Myometrial cell (primary cell): ENCODE results near the gene OR10S1. TPM values are rescaled to one million over a fixed set of nuclear protein-coding genes. Genes with fewer than 3 reads are reported as not detected.

ENCODE experiments used
- total RNA-seq: library from RNA; depleted of rRNA; stranded (reverse); fragments of >200 nt; gene quantifications from 2 replicates; pipeline ENCODE4 v1.2.3, GENCODE V29; 2015

The OR10S1 gene, protein sequence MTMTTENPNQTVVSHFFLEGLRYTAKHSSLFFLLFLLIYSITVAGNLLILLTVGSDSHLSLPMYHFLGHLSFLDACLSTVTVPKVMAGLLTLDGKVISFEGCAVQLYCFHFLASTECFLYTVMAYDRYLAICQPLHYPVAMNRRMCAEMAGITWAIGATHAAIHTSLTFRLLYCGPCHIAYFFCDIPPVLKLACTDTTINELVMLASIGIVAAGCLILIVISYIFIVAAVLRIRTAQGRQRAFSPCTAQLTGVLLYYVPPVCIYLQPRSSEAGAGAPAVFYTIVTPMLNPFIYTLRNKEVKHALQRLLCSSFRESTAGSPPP
- total RNA-seq = not detected in 2 replicates

DNA sequence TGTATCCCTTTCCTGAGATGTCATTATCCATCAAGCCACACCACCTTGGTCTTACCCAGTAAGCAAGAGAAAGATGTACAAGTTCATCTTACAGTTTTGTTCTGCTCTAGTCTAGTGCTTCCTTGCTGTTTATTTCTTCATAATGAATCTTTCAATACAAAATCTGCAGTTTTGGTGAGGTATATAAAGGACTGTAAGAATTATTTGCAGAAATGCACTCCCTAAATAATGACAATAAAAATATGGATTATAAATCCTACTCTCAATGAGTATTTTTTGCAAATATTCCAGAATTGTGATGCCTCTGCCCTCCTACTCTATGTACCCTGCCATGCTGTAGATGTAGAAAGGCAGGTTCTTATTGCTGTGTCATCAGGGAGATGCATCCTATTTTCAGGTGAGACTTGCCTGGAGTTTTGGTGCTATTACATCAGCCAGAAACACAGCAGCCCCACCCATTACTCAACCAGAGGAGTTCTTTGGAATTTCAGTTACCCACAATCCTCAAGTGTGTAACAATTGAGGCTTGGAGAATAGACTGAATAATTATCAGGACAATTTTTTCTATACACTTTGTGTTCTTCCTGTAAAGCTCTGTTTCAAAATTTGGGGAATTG lies at the start of gene OR10S1:
Gene OR10S1, minus strand, starts transcription at position 51 of the 617 bp plus-strand sequence. CDS start 117 bp downstream, outside the sequence.

DNA sequence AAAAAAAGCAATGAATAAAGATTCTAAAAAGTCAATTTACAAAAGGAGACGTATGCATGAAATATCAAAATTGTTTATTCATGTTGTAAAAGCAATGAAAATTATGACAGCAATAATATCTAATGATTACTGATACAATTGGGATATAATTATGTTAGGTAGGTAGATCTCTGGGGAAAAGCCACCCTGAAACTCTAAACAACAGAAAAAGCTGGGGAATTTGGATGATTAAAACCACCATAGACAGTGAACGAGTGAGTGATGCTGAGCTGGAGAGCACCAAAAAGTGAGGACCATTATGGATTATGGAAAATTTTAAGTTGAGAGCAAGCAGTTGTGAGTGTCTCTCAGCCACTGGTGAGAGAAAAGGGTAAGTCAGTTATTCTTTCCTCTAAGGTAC lies 48.9 kb upstream of the OR10S1 start, which contains the start of gene OR10G8:
Gene OR10G8, plus strand, starts transcription at position 301 of the 400 bp plus-strand sequence. CDS start 2,825 bp downstream, outside the sequence.

DNA sequence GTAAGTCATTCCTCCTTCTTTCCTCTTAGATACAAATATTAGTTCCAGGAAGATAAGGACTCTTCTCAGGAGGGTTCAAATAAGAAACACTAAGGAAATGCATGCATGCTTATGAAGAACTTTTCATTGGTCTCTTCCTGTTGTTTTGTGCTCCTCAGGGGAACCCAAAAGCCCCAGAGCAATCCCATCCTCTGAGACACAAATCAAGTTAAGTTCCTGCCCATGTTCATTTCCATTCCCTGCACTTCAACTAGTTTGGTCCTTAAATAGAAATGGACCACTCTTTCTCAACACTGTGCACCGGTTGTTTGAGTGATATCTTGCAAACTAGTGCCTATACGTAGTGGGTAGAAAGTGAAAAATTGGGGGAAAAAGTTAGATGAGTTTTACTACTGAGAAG lies 35.1 kb upstream of the OR10S1 start, which contains the start of gene OR10G4:
Gene OR10G4, plus strand, starts transcription at position 301 of the 400 bp plus-strand sequence. CDS start 2,578 bp downstream, outside the sequence.

DNA sequence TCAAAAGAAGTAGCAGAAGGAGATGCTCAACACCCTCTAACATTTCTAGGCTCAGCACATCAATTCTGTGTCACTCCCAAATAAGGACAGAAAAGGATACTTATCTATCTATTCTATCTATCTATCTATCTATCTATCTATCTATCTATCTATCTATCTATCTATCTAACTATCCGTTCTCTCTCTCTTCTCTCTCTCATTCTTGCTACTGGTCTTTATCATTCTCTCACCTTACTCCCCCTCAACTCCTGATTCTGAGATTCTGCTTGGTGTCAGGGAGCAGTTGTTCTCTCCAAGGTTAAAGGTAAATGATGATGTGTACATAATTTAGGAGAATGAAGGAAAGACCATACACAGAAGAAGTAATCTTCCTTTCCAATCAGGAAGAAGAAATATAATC lies 17.5 kb upstream of the OR10S1 start, which contains the start of gene OR10G6:
Gene OR10G6, minus strand, starts transcription at position 43 of the 400 bp plus-strand sequence. Its CDS starts 0 bp downstream, at position 43.

DNA sequence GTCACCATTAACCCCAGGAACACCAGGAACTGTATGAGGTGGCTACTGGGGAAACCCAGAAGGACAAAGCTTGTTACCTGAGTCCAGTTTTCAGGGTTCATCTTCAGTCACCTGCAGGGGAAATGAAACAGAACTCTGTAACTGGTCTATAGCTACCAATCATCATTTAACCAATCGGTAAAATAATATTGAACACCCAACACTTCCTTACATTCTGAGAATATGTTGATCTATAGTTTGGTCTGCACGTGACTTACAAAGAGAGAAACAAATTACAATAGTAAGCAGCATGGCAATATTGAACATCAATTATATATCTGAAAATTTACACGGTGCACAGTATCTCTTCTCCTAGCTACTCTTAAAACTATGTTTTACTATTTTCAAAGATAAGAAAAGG lies 33.8 kb downstream of the OR10S1 start, which contains the start of gene OR6T1:
Gene OR6T1, minus strand, starts transcription at position 101 of the 400 bp plus-strand sequence. Its CDS starts 0 bp downstream, at position 101.

DNA sequence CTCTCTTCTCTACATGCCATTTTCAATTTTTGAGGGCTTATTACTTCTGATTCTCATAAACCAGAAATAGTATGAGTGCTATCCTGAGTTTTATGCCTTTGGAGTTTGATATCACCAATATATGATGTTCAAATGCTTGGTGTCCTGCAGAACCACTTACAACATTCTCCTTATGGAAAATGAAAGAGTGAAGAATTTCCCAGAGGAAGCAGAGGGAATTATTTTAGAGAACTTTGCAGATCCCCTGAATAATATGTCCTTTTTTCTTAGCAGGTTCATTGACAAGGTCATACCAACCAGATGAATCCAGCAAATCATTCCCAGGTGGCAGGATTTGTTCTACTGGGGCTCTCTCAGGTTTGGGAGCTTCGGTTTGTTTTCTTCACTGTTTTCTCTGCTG lies 38.3 kb downstream of the OR10S1 start, which contains the start of gene OR4D5:
Gene OR4D5, plus strand, starts transcription at position 301 of the 400 bp plus-strand sequence. Its CDS starts 0 bp downstream, at position 301.

Other genes with a start within 250 kb of the OR10S1 start
- 2.9 and 5.7 TPM in 2 replicates for gene ZNF202, start 236.1 kb downstream of the OR10S1 start, total RNA-seq
- not detected in 2 replicates for gene OR6X1, start 223.3 kb downstream of the OR10S1 start, total RNA-seq
- not detected in 2 replicates for gene OR6M1, start 171.4 kb downstream of the OR10S1 start, total RNA-seq
- not detected in 2 replicates for gene TMEM225, start 92.1 kb downstream of the OR10S1 start, total RNA-seq
- not detected in 2 replicates for gene OR8D4, start 75.6 kb downstream of the OR10S1 start, total RNA-seq
- gene OR4D5, start 38.2 kb downstream of the OR10S1 start, total RNA-seq = not detected in 2 replicates
- gene OR6T1, start 33.9 kb downstream of the OR10S1 start, total RNA-seq = not detected in 2 replicates
- not detected in 2 replicates for gene OR10G6, start 17.4 kb upstream of the OR10S1 start, total RNA-seq
- not detected in 2 replicates for gene OR10G4, start 35.2 kb upstream of the OR10S1 start, total RNA-seq
- not detected in 2 replicates for gene OR10G9, start 45.2 kb upstream of the OR10S1 start, total RNA-seq
- gene OR10G8, start 49.0 kb upstream of the OR10S1 start, total RNA-seq = not detected in 2 replicates
- not detected in 2 replicates for gene OR10G7, start 63.5 kb upstream of the OR10S1 start, total RNA-seq
- 10.1 and 14.5 TPM in 2 replicates for gene VWA5A, start 137.7 kb upstream of the OR10S1 start, total RNA-seq
- gene OR10D3, start 205.6 kb upstream of the OR10S1 start, total RNA-seq = not detected in 2 replicates